SU-DHL-6 (cell line): Measurements from ENCODE around the gene ITPR1.

ENCODE experiments used
- EZH2phosphoT487 ChIP-seq: fragments of 200-600 bp; sonication (generic), shearing (Covaris generic); conservative IDR thresholded peaks from 2 replicates; pipeline ENCODE4 v1.6.1; 2018; ENCODE audit warnings: mild to moderate bottlenecking, antibody characterized with exemption, low read length, moderate library complexity, mixed read lengths
- TF ChIP-seq, protein P1 (sequence below): fragments of 200-600 bp; sonication (generic); IDR thresholded peaks from one replicate; pipeline ENCODE4 v1.5.1; 2017; ENCODE audit warnings: antibody characterized with exemption, mild to moderate bottlenecking, low read length, moderate library complexity; ENCODE audit not compliant: insufficient read depth, poor library complexity, severe bottlenecking

DNA sequence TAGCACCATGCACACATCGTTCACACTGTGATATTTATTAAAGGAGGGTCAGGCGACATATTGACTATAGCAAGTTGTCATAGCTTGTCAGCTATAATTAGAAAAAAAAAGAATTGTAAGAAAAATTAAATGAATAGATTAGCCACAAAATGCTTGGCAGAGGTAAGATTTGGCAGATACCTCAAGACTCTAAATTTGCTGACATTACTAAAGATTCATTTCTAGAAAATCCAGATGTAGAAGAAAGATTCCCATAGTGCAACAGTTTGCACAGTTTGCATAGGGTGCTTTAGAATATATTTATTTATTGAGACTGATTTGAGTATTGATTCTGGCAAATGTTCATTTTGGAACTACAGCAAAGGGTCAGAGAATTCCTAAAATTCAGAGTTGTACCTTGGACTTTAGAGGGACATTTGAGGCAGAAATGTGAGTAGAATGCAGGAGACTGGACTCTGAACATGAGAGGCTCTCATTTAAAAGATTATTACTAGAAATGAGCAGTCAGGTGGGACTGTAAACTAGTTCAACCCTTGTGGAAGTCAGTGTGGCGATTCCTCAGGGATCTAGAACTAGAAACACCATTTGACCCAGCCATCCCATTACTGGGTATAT is 384.1 kb downstream of the ITPR1 start:
- TF ChIP-seq, protein P1, sequence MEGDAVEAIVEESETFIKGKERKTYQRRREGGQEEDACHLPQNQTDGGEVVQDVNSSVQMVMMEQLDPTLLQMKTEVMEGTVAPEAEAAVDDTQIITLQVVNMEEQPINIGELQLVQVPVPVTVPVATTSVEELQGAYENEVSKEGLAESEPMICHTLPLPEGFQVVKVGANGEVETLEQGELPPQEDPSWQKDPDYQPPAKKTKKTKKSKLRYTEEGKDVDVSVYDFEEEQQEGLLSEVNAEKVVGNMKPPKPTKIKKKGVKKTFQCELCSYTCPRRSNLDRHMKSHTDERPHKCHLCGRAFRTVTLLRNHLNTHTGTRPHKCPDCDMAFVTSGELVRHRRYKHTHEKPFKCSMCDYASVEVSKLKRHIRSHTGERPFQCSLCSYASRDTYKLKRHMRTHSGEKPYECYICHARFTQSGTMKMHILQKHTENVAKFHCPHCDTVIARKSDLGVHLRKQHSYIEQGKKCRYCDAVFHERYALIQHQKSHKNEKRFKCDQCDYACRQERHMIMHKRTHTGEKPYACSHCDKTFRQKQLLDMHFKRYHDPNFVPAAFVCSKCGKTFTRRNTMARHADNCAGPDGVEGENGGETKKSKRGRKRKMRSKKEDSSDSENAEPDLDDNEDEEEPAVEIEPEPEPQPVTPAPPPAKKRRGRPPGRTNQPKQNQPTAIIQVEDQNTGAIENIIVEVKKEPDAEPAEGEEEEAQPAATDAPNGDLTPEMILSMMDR: no peak
- no peak for TF ChIP-seq EZH2phosphoT487
